GM19043 (cell line): ENCODE data around the gene OPA1.
A peak's percentile ranks its signal among the peaks of the same experiment; 100 is the strongest.

Source experiments
- ATAC-seq: cut with Tn5 transposase; IDR thresholded peaks from one replicate; pipeline ENCODE4 v1.9.1; 2021; ENCODE audit warnings: low read depth; ENCODE audit not compliant: unreplicated experiment

The OPA1 gene

GRCh38 chr3:193693774-193694173 lies 100.8 kb downstream of the OPA1 start:
- ATAC-seq, result no peak

GRCh38 chr3:193701953-193702635 lies 109.1 kb downstream of the OPA1 start:
- ATAC-seq, result peak; percentile 71

GRCh38 chr3:193702967-193703366 lies 110.0 kb downstream of the OPA1 start:
- no peak for ATAC-seq

- no peak for ATAC-seq
Measured at GRCh38 chr3:193704431-193704830, 111.4 kb downstream of the OPA1 start.

GRCh38 chr3:193708270-193708669 lies 115.3 kb downstream of the OPA1 start:
- no peak for ATAC-seq

- ATAC-seq, result no peak
Measured at GRCh38 chr3:193710286-193711165, 117.5 kb downstream of the OPA1 start.

- no peak for ATAC-seq
Measured at GRCh38 chr3:193711166-193711485, 118.1 kb downstream of the OPA1 start.

GRCh38 chr3:193711523-193711963 lies 118.5 kb downstream of the OPA1 start:
- no peak for ATAC-seq

GRCh38 chr3:193711964-193712598 lies 119.1 kb downstream of the OPA1 start:
- no peak for ATAC-seq

GRCh38 chr3:193712938-193713337 lies 119.9 kb downstream of the OPA1 start:
- ATAC-seq, result no peak

- no peak for ATAC-seq
Measured at GRCh38 chr3:193714523-193715137, 121.6 kb downstream of the OPA1 start.

- ATAC-seq, result no peak
Measured at GRCh38 chr3:193716150-193716549, 123.1 kb downstream of the OPA1 start.

GRCh38 chr3:193719735-193720134 lies 126.7 kb downstream of the OPA1 start:
- no peak for ATAC-seq

GRCh38 chr3:193720169-193720568 lies 127.2 kb downstream of the OPA1 start:
- ATAC-seq, result no peak

GRCh38 chr3:193722566-193722965 lies 129.6 kb downstream of the OPA1 start:
- ATAC-seq, result no peak

- no peak for ATAC-seq
Measured at GRCh38 chr3:193727089-193727488, 134.1 kb downstream of the OPA1 start.

GRCh38 chr3:193728429-193729087 lies 135.6 kb downstream of the OPA1 start:
- ATAC-seq, result no peak

GRCh38 chr3:193729088-193729465 lies 136.1 kb downstream of the OPA1 start:
- ATAC-seq, result no peak

- ATAC-seq, result no peak
Measured at GRCh38 chr3:193729601-193730000, 136.6 kb downstream of the OPA1 start.

GRCh38 chr3:193730511-193730910 lies 137.5 kb downstream of the OPA1 start:
- ATAC-seq, result no peak

GRCh38 chr3:193730976-193731375 lies 138.0 kb downstream of the OPA1 start:
- ATAC-seq, result no peak
